A549 (cell line): ENCODE data around the gene AAK1. TPM values are rescaled to one million over a fixed set of nuclear protein-coding genes. Genes with fewer than 3 reads are reported as not detected.
"Not testable (repeated sequence)": the region's sequence is repeated elsewhere in the genome, so short reads cannot be mapped to it uniquely, and the experiment has no call there.

Experiments
- ATAC-seq, 2 experiments: fragments of 200-7000 bp in 1 of 2; fragments of >200 bp in 1 of 2; cut with Nextera tagmentation in 1 of 2; cut with Tn5 transposase in 1 of 2; 3 replicates each; pipeline versions ENCODE4 v1.8.0 to v1.9.1; 2018 to 2020; ENCODE audit warnings: mild to moderate bottlenecking in 1 of 2, moderate library complexity in 1 of 2
- CTCF ChIA-PET: fragments of 300-600 bp; sonication (Branson Sonifier 250); formaldehyde crosslinking; extraction: SDS; loops from one replicate; lab custom pipeline; 2021; ENCODE audit warnings: antibody characterized with exemption, inconsistent platforms; lab: Yijun Ruan, JAX
- POLR2A ChIA-PET: fragments of 350-600 bp; formaldehyde crosslinking; extraction: SDS; loops from one replicate; lab custom pipeline; 2021; ENCODE audit warnings: antibody characterized with exemption, inconsistent platforms; lab: Yijun Ruan, JAX
- DNase-seq, 2 experiments: peaks; one replicate each; pipeline versions ENCODE4 v3.0.0 to v3.0.0-alpha.2; 2011 to 2016; ENCODE audit warnings: low read depth in 1 of 2, low spot score in 1 of 2
- FAIRE-seq: peaks from 2 replicates; lab custom pipeline; 2011; peaks lifted over from hg19 to GRCh38; lab: Jason Lieb, UNC
- H3K27ac ChIP-seq, 2 experiments: fragments of >200 bp; sonication (Bioruptor Twin); formaldehyde crosslinking; 3 replicates each; pipeline ENCODE4 v1.5.1; 2016 to 2017
- H3K4me1 ChIP-seq: fragments of >200 bp; sonication (Bioruptor Twin); formaldehyde crosslinking; 3 replicates; pipeline ENCODE4 v1.6.1; 2016
- H3K4me2 ChIP-seq: fragments of >200 bp; sonication (Bioruptor Twin); formaldehyde crosslinking; 3 replicates; pipeline ENCODE4 v1.6.1; 2016
- H3K4me3 ChIP-seq: fragments of >200 bp; sonication (Bioruptor Twin); formaldehyde crosslinking; 3 replicates; pipeline ENCODE4 v1.5.1; 2016
- H3K9me3 ChIP-seq: fragments of >200 bp; sonication (Bioruptor Twin); formaldehyde crosslinking; 3 replicates; pipeline ENCODE4 v1.6.1; 2016
- BHLHE40 ChIP-seq: IDR thresholded peaks from 2 replicates; pipeline ENCODE4 v1.6.1; 2012; ENCODE audit warnings: low read depth, low read length, inconsistent platforms
- CBX2 ChIP-seq: fragments of 200-600 bp; sonication (generic); IDR thresholded peaks from 2 replicates; pipeline ENCODE4 v1.6.1; 2016; ENCODE audit warnings: low read depth, mild to moderate bottlenecking, borderline replicate concordance
- ESRRA ChIP-seq: fragments of 150-350 bp; IDR thresholded peaks from 2 replicates; pipeline ENCODE4 v1.6.1; 2014; ENCODE audit warnings: mild to moderate bottlenecking, low read length, borderline replicate concordance
- FOXS1 ChIP-seq: fragments of 250-450 bp; sonication (Bioruptor Pico); IDR thresholded peaks from 2 replicates; pipeline ENCODE4 v1.5.0; 2020; ENCODE audit warnings: mild to moderate bottlenecking, moderate library complexity
- GATA3 ChIP-seq: IDR thresholded peaks from 2 replicates; pipeline ENCODE4 v1.6.1; 2012; ENCODE audit warnings: borderline replicate concordance
- JUN ChIP-seq, 2 experiments: fragments of >200 bp; sonication (Bioruptor Twin); formaldehyde crosslinking; IDR thresholded peaks; 2 replicates in 1 of 2; 3 replicates in 1 of 2; pipeline ENCODE4 v1.6.1; 2016 to 2017
- KDM5A ChIP-seq: fragments of 200-600 bp; sonication (generic); IDR thresholded peaks from 2 replicates; pipeline ENCODE4 v1.6.1; 2016; ENCODE audit warnings: antibody characterized with exemption, mild to moderate bottlenecking
- MAFK ChIP-seq: fragments of 450-650 bp; IDR thresholded peaks from 2 replicates; pipeline ENCODE4 v1.6.1; 2014; ENCODE audit not compliant: partially characterized antibody
- MAZ ChIP-seq: fragments of 150-350 bp; IDR thresholded peaks from 2 replicates; pipeline ENCODE4 v1.6.1; 2014; ENCODE audit warnings: antibody characterized with exemption, low read depth, low read length, borderline replicate concordance
- RAD21 ChIP-seq, 2 experiments: fragments of >200 bp in 1 of 2; sonication (Bioruptor Twin) in 1 of 2; formaldehyde crosslinking in 1 of 2; IDR thresholded peaks in 1 of 2; conservative IDR thresholded peaks in 1 of 2; 2 replicates in 1 of 2; 3 replicates in 1 of 2; pipeline ENCODE4 v1.6.1; 2012 to 2018; ENCODE audit warnings: inconsistent platforms in 1 of 2
- RARB ChIP-seq: fragments of 250-450 bp; sonication (Bioruptor Pico); IDR thresholded peaks from 2 replicates; pipeline ENCODE4 v1.8.0; 2021; ENCODE audit warnings: mild to moderate bottlenecking, moderate library complexity
- RNF2 ChIP-seq: fragments of 200-600 bp; sonication (generic); IDR thresholded peaks from 2 replicates; pipeline ENCODE4 v1.6.1; 2016; ENCODE audit warnings: low read depth, mild to moderate bottlenecking, antibody characterized with exemption, moderate library complexity, borderline replicate concordance
- SMC3 ChIP-seq: fragments of >200 bp; sonication (Bioruptor Twin); formaldehyde crosslinking; IDR thresholded peaks from 3 replicates; pipeline ENCODE4 v1.6.1; 2018; ENCODE audit warnings: inconsistent platforms
- TFCP2L1 ChIP-seq: fragments of 250-450 bp; sonication (Bioruptor Pico); IDR thresholded peaks from 2 replicates; pipeline ENCODE4 v1.5.0; 2021; ENCODE audit warnings: mild to moderate bottlenecking
- ZNF302 ChIP-seq: fragments of 250-450 bp; sonication (Bioruptor Pico); IDR thresholded peaks from 2 replicates; pipeline ENCODE4 v1.9.0; 2021; ENCODE audit warnings: inconsistent platforms, mild to moderate bottlenecking, moderate library complexity
- WGBS: methylation state at CpG from one replicate; pipeline ENCODE4 v1.1.6; 2017; ENCODE audit errors: missing lambda C conversion rate; 5-methylcytosine and 5-hydroxymethylcytosine counted together
- polyA plus RNA-seq, 4 experiments: library from polyadenylated mRNA; depleted of rRNA in 3 of 4; stranded (reverse); fragments of >200 nt; fragmentation: RNase III in 1 of 4; extraction: RNeasy Plus Mini Kit Qiagen cat#74134 plus additional on column Dnase treatment in 1 of 4; gene quantifications; 2 replicates in 3 of 4; 3 replicates in 1 of 4; pipeline ENCODE4 v1.2.3, GENCODE V29; 2011 to 2017
- small RNA-seq, 6 experiments: library from RNA; depleted of rRNA; stranded (forward); fragments of <200 nt; gene quantifications; one replicate each; pipeline ENCODE3, GENCODE V24; 2012
- TF ChIP-seq, protein P1 (sequence below): IDR thresholded peaks from 2 replicates; pipeline ENCODE4 v1.6.1; 2012
- TF ChIP-seq, protein P2 (sequence below): fragments of >200 bp; sonication (Bioruptor Twin); formaldehyde crosslinking; IDR thresholded peaks from 2 replicates; pipeline ENCODE4 v1.6.1; 2016
- TF ChIP-seq, protein P3 (sequence below): IDR thresholded peaks from 2 replicates; pipeline ENCODE4 v1.6.1; 2012

The AAK1 gene
- polyA plus RNA-seq, 2 of the 4 experiments (the other 2 are of a cell fraction), result 15.9 to 25.7 TPM

DNA sequence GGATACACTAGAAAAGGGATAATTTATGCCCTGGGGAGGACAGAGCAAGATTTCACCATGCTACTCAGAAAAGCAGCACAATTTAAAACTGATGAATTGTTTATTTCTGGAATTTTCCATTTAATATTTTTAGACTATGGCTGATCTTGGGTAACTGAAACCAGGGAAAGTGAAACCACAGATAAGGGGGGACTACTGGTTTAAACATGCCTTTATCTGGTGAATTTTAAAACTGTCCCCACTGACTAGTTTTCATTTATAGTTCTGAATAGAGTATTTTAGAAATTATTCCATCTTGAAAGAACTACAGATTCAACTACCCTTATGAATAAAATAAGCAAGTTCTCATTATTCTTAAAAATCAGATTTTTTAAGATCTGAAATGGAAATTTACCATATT is 221.3 kb downstream of the AAK1 start:
- no peak overlapping the region for H3K4me3 ChIP-seq
- CTCF ChIA-PET, result no interaction called here
- FAIRE-seq (no peak), ATAC-seq (no peak)
- H3K27ac ChIP-seq, result no peak overlapping the region
- H3K4me2 ChIP-seq, result no peak overlapping the region
- TF ChIP-seq KDM5A (no peak), RAD21 (conservative IDR thresholded peaks at IDR 0.05 in 1 of 2, IDR thresholded peaks at IDR 0.05 in 1 of 2) (no peak), MAFK (no peak), RNF2 (no peak), GATA3 (no peak), FOXS1 (no peak), RARB (no peak), ZNF302 (no peak), MAZ (no peak), SMC3 (no peak), JUN (IDR thresholded peaks at IDR 0.05) (no peak), TFCP2L1 (CRISPR knock-in tag) (no peak), BHLHE40 (no peak)
- TF ChIP-seq, protein P1, sequence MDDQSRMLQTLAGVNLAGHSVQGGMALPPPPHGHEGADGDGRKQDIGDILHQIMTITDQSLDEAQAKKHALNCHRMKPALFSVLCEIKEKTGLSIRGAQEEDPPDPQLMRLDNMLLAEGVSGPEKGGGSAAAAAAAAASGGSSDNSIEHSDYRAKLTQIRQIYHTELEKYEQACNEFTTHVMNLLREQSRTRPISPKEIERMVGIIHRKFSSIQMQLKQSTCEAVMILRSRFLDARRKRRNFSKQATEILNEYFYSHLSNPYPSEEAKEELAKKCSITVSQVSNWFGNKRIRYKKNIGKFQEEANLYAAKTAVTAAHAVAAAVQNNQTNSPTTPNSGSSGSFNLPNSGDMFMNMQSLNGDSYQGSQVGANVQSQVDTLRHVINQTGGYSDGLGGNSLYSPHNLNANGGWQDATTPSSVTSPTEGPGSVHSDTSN, result no peak
- TF ChIP-seq, protein P2, sequence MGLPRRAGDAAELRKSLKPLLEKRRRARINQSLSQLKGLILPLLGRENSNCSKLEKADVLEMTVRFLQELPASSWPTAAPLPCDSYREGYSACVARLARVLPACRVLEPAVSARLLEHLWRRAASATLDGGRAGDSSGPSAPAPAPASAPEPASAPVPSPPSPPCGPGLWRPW, result no peak
- TF ChIP-seq, all 56 proteins: peak for 0
- Histone ChIP-seq H3K4me1 (no peaks in the 10 kb centered on the region), H3K9me3 (no peaks in the 10 kb centered on the region)
- DNase-seq, result no peak
- POLR2A ChIA-PET, result no interaction called here

DNA sequence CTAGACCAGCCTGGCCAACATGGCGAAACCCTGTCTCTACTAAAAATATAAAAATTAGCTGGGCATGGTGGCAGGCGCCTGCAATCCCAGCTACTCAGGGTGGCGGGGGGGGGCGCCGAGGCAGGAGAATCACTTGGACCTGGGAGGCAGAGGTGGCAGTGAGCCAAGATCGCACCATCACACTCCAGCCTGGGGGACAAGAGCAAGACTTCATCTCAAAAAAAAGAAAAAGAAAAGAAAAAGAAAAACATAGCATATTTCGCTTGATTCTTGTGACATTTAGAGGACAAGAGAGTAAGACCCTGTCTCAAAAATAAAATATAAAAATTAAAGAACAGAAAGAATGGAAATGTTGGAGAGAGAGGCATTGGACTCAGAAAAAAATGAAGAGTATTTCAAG is 224.4 kb downstream of the AAK1 start:
- ATAC-seq, H3K4me2 ChIP-seq, H3K4me1 ChIP-seq, H3K9me3 ChIP-seq, POLR2A ChIA-PET, H3K4me3 ChIP-seq, FAIRE-seq, H3K27ac ChIP-seq, DNase-seq: not testable (repeated sequence)
- CTCF ChIA-PET, result interaction anchor here (1.6 kb wide), 1 partner anchor 11 kb away, joined by 4 read pairs; no protein-coding TSS in a partner anchor
- WGBS, result 78% methylated on average over 7 of the region's 7 CpGs

DNA sequence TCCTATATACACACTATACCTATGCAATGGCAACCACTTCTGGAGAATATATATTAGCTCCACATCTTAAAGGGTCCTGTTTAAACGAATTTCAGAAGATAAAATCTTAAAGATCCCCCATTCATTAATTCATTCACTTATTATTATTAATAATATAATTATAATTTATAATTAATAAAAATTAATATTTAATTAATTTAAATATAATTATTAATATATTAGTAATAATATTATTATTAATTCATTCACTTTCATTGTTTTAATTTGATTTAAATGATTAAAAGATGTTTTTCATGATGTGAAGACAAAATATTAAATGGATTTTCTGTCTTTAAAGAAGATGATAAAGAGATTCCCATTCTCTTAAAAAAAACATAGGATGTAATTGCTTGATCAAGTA is 227.4 kb downstream of the AAK1 start:
- ATAC-seq (no peak), DNase-seq (no peak), FAIRE-seq (no peak)
- H3K4me1 ChIP-seq, result no peaks in the 10 kb centered on the region
- ChIA-PET CTCF (no interaction called here), POLR2A (no interaction called here)
- H3K9me3 ChIP-seq, result no peaks in the 10 kb centered on the region
- 14% methylated on average over 1 of the region's 1 CpG for WGBS
- H3K4me2 ChIP-seq, result no peak overlapping the region
- H3K4me3 ChIP-seq, result no peak overlapping the region
- TF ChIP-seq ESRRA (no peak), ZNF302 (no peak), CBX2 (no peak)
- TF ChIP-seq, protein P3, sequence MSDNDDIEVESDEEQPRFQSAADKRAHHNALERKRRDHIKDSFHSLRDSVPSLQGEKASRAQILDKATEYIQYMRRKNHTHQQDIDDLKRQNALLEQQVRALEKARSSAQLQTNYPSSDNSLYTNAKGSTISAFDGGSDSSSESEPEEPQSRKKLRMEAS, result no peak
- H3K27ac ChIP-seq, result no peak overlapping the region

Small RNAs within 50 kb of the gene (small RNA-seq; reads per million reads assigned to genes)
- gene RN7SL604P (0 reads per million in 6 experiments), gene SNORA36C (0 to 0.26 (median 0) reads per million in 6 experiments)

Other genes starting within 250 kb of the AAK1 start
- gene NFU1, start 206.3 kb downstream of the AAK1 start, polyA plus RNA-seq (2011; rRNA removed), result 67.9 and 99.2 TPM in 2 replicates
- gene NFU1, start 206.3 kb downstream of the AAK1 start, polyA plus RNA-seq (2017; fragmentation: RNase III; extraction: RNeasy Plus Mini Kit Qiagen cat#74134 plus additional on column Dnase treatment), result 61.4 to 65.4 TPM (median 64.8 TPM) in 3 replicates
- gene ANXA4, start 98.4 kb upstream of the AAK1 start, polyA plus RNA-seq (2011; rRNA removed), result 341 and 360 TPM in 2 replicates
- 514 to 554 TPM (median 521 TPM) in 3 replicates for gene ANXA4, start 98.4 kb upstream of the AAK1 start, polyA plus RNA-seq (2017; fragmentation: RNase III; extraction: RNeasy Plus Mini Kit Qiagen cat#74134 plus additional on column Dnase treatment)
- 16.3 and 21.1 TPM in 2 replicates for gene GMCL1, start 185.9 kb upstream of the AAK1 start, polyA plus RNA-seq (2011; rRNA removed)
- 13.7 to 16.6 TPM (median 15.3 TPM) in 3 replicates for gene GMCL1, start 185.9 kb upstream of the AAK1 start, polyA plus RNA-seq (2017; fragmentation: RNase III; extraction: RNeasy Plus Mini Kit Qiagen cat#74134 plus additional on column Dnase treatment)